SK-N-MC (cell line): ENCODE data around the gene SLC41A2.

ENCODE experiments used
- EZH2 ChIP-seq: fragments of 200-600 bp; sonication (generic); IDR thresholded peaks from one replicate; pipeline ENCODE4 v1.6.1; 2017; ENCODE audit warnings: antibody characterized with exemption
- FOXP2 ChIP-seq: optimal IDR thresholded peaks from 2 replicates; pipeline ENCODE3; 2011; ENCODE audit warnings: mild to moderate bottlenecking, moderate library complexity; ENCODE audit not compliant: insufficient read depth; ENCODE audit errors: extremely low read length, control extremely low read depth
- POLR2AphosphoS5 ChIP-seq: IDR thresholded peaks from 2 replicates; pipeline ENCODE4 v1.6.1; 2012; ENCODE audit warnings: mild to moderate bottlenecking, low read depth, low read length, borderline replicate concordance

DNA sequence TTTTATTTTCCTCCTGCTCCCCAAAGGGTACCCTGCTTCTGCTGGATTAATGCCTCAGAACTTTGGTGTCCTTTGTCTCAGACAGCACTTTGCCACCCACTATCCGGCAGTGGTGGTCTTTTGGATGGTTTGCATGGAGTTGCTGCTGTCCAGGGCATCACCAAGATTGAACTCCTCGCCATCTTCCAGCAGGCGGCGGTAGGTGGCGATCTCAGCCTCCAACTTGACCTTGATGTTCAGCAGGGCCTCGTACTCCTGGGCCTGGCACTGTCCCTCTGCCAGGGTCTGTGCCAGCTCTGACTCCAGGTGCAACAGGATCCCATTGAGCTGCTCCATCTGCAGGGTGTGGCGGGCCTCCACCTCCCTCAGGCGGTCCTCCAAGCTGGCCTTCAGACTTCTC, 18.6 kb upstream of the SLC41A2 start:
- TF ChIP-seq EZH2 (no peak), POLR2AphosphoS5 (no peak), FOXP2 (no peak)
